Ishikawa (cell line): ENCODE data around the gene ALPG.

Experiments used
- CEBPB ChIP-seq: IDR thresholded peaks from 2 replicates; pipeline ENCODE4 v1.6.1; 2012
- CREB1 ChIP-seq: IDR thresholded peaks from 2 replicates; pipeline ENCODE4 v1.6.1; 2012; ENCODE audit warnings: low read depth
- EGR1 ChIP-seq: IDR thresholded peaks from 2 replicates; pipeline ENCODE4 v1.6.1; 2012
- EP300 ChIP-seq: IDR thresholded peaks from 2 replicates; pipeline ENCODE4 v1.6.1; 2012; ENCODE audit warnings: borderline replicate concordance
- FOXM1 ChIP-seq: IDR thresholded peaks from 2 replicates; pipeline ENCODE4 v1.6.1; 2012; ENCODE audit warnings: low read depth, borderline replicate concordance
- MAX ChIP-seq: IDR thresholded peaks from 2 replicates; pipeline ENCODE4 v1.6.1; 2012
- NFIC ChIP-seq: IDR thresholded peaks from 2 replicates; pipeline ENCODE4 v1.6.1; 2012
- RAD21 ChIP-seq: IDR thresholded peaks from 2 replicates; pipeline ENCODE4 v1.6.1; 2012; ENCODE audit warnings: low read depth
- REST ChIP-seq: IDR thresholded peaks from 2 replicates; pipeline ENCODE4 v1.6.1; 2012; ENCODE audit warnings: low read depth, mild to moderate bottlenecking
- TAF1 ChIP-seq: IDR thresholded peaks from 2 replicates; pipeline ENCODE4 v1.6.1; 2012; ENCODE audit warnings: low read depth, mild to moderate bottlenecking
- TCF12 ChIP-seq: IDR thresholded peaks from 2 replicates; pipeline ENCODE4 v1.6.1; 2012; ENCODE audit warnings: low read depth
- TEAD4 ChIP-seq: IDR thresholded peaks from 2 replicates; pipeline ENCODE4 v1.6.1; 2012
- USF1 ChIP-seq: IDR thresholded peaks from 2 replicates; pipeline ENCODE4 v1.6.1; 2012
- YY1 ChIP-seq: IDR thresholded peaks from 2 replicates; pipeline ENCODE4 v1.6.1; 2012; ENCODE audit warnings: low read depth
- ZBTB7A ChIP-seq: IDR thresholded peaks from 2 replicates; pipeline ENCODE4 v1.6.1; 2012; ENCODE audit warnings: low read depth

Gene ALPG

GRCh38 chr2:232406556-232407310, at the start of gene ALPG:
Gene ALPG (plus strand): TSS chr2:232406844. CDS start chr2:232406895, 51 bp downstream.
- TF ChIP-seq TAF1, result no peak
- no peak for TF ChIP-seq TEAD4
- no peak for TF ChIP-seq NFIC
- no peak for TF ChIP-seq CREB1
- no peak for TF ChIP-seq REST

- TF ChIP-seq TCF12, result no peak
- no peak for TF ChIP-seq TAF1
- no peak for TF ChIP-seq TEAD4
- TF ChIP-seq YY1, result no peak
- TF ChIP-seq EGR1, result no peak
- no peak for TF ChIP-seq EP300
- no peak for TF ChIP-seq REST
- no peak for TF ChIP-seq FOXM1
- no peak for TF ChIP-seq RAD21
- no peak for TF ChIP-seq ZBTB7A
- TF ChIP-seq CEBPB, result no peak
- TF ChIP-seq USF1, result no peak
- TF ChIP-seq NFIC, result no peak
- no peak for TF ChIP-seq CREB1
- TF ChIP-seq MAX, result no peak
Measured at GRCh38 chr2:232361646-232362045, 45.0 kb upstream of the ALPG start.

- TF ChIP-seq TAF1 (no peak), CEBPB (no peak), NFIC (no peak), FOXM1 (no peak), TCF12 (no peak), ZBTB7A (no peak), MAX (no peak), USF1 (no peak), EP300 (no peak), CREB1 (no peak), REST (no peak), YY1 (no peak), EGR1 (no peak), RAD21 (no peak), TEAD4 (no peak)
Measured at GRCh38 chr2:232362174-232362900, 44.3 kb upstream of the ALPG start.

GRCh38 chr2:232363784-232364615, 42.6 kb upstream of the ALPG start:
- TF ChIP-seq NFIC (no peak), ZBTB7A (no peak), USF1 (no peak), MAX (no peak), REST (no peak), TEAD4 (no peak), FOXM1 (no peak), EGR1 (no peak), TCF12 (no peak), RAD21 (no peak), EP300 (no peak), CEBPB (no peak), TAF1 (no peak), YY1 (no peak), CREB1 (no peak)
